KOPT-K1 (cell line): Measurements from ENCODE around the gene GPR137.
"Not testable (repeated sequence)": the region's sequence is repeated elsewhere in the genome, so short reads cannot be mapped to it uniquely, and the experiment has no call there.

Experiments
- H3K27ac ChIP-seq: fragments of 200-600 bp; sonication (generic); 2 replicates; pipeline ENCODE4 v1.5.1; 2016; ENCODE audit warnings: antibody characterized with exemption, mild to moderate bottlenecking, low read depth, low read length; ENCODE audit not compliant: poor library complexity, severe bottlenecking
- H3K36me3 ChIP-seq: fragments of 200-600 bp; sonication (generic); 2 replicates; pipeline ENCODE4 v1.5.1; 2017; ENCODE audit warnings: antibody characterized with exemption, mild to moderate bottlenecking, low read length, moderate library complexity; ENCODE audit not compliant: insufficient read depth
- H3K9me3 ChIP-seq: fragments of 200-600 bp; sonication (generic); 2 replicates; pipeline ENCODE4 v1.5.1; 2017; ENCODE audit warnings: antibody characterized with exemption, low read length, mild to moderate bottlenecking; ENCODE audit not compliant: insufficient read depth, poor library complexity, severe bottlenecking

Gene GPR137

DNA sequence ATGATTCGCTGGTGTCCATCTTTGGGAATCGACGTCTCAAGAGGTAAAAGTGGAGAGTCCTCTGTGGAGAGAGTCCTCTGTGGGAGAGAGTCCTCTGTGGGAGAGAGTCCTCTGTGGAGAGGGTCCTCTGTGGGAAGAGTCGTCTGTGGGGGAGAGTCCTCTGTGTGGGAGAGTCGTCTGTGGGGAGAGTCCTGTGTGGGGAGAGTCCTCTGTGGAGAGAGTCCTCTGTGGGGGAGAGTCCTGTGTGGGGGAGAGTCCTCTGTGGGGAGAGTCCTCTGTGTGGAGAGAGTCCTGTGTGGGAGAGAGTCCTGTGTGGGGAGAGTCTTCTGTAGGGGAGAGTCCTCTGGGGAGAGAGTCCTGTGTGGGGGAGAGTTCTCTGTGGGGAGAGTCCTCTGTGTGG is 35.4 kb downstream of the GPR137 start:
- Histone ChIP-seq H3K27ac (peak overlapping the region; percentile 21), H3K36me3 (peaks cover 23% of the 10 kb centered on the region; the same call in 1 of the 2 replicates), H3K9me3 (no peaks in the 10 kb centered on the region)

DNA sequence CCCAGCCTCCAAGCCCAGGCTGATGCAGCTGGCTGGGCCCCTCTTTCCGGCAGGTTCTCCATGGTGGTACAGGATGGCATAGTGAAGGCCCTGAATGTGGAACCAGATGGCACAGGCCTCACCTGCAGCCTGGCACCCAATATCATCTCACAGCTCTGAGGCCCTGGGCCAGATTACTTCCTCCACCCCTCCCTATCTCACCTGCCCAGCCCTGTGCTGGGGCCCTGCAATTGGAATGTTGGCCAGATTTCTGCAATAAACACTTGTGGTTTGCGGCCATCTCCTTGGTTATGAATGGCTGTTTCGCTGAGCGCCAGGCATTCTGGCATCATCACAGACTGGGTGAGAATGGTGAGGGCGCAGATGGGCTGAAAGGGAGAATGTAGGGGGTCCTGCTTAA is 35.9 kb downstream of the GPR137 start:
- Histone ChIP-seq H3K27ac (peak overlapping the region; percentile 21), H3K9me3 (no peaks in the 10 kb centered on the region)

DNA sequence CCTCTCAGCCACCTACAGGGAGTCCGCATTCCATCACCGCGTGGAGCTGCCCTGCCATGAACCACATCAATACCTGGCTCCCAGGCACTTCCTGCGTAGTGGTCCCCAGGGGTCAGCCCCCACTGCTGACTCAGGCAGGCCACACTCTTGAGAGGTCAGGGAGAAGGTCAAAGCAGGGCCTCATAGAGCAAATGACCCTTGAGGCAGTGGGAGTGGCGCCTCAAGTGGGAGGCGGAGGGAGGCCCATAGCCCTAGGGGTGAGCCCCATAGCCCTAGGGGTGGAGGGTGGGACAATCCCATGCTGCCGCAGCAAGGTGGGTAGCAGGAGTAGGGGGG is 37.2 kb downstream of the GPR137 start:
- Histone ChIP-seq H3K27ac (peak overlapping the region; percentile 79), H3K9me3 (no peaks in the 10 kb centered on the region), H3K36me3 (peaks cover 20% of the 10 kb centered on the region; the same call in 1 of the 2 replicates)

More for the DNA sequence above, 35.9 kb downstream of the GPR137 start:
- H3K36me3 ChIP-seq, result peaks cover 20% of the 10 kb centered on the region; the same call in 1 of the 2 replicates

DNA sequence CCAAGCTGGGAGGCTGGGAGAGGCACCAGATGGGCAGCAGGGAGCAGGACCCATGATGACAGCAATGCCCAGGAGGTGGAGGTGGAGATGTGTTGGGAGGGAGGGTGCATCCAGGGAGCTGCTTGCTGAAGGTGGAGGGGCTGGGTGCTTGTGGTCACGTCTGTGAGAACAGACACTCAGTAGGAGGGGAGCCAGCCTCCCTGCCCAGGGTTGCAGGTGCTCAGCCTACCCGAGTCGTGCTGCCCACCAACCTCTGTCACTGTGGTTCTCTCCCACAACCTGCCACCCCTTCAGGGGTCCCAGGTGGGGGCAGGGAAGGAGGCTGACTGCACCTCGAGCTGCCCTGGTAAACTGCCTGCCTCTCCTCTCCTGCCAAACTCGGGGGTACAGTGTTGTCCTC is 37.7 kb downstream of the GPR137 start:
- Histone ChIP-seq H3K9me3 (no peaks in the 10 kb centered on the region), H3K27ac (peak overlapping the region; percentile 79), H3K36me3 (peaks cover 20% of the 10 kb centered on the region; the same call in 1 of the 2 replicates)

DNA sequence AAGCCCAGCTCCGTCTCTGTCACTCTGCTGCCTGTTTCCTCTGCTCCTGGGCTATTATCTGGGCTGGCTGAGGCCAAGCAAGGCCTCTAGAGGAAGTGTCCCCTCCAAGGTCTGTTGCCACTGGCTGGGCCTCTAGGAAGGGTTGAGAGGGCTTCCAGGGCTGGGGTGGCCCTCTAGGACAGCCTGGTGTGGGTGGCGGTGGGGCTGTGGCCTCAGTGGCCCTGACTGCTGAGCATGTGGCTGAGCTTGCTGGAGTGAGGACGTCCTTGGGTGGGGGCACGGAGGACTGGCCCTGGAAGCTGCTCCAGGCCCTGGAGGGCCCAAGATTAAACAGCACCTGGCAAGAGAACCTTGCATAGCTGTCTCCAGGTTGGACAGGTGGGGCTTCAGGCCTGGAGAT is 38.3 kb downstream of the GPR137 start:
- Histone ChIP-seq H3K27ac (peak overlapping the region; percentile 79), H3K36me3 (peaks cover 20% of the 10 kb centered on the region; the same call in 1 of the 2 replicates)
- not testable (repeated sequence) for H3K9me3 ChIP-seq

DNA sequence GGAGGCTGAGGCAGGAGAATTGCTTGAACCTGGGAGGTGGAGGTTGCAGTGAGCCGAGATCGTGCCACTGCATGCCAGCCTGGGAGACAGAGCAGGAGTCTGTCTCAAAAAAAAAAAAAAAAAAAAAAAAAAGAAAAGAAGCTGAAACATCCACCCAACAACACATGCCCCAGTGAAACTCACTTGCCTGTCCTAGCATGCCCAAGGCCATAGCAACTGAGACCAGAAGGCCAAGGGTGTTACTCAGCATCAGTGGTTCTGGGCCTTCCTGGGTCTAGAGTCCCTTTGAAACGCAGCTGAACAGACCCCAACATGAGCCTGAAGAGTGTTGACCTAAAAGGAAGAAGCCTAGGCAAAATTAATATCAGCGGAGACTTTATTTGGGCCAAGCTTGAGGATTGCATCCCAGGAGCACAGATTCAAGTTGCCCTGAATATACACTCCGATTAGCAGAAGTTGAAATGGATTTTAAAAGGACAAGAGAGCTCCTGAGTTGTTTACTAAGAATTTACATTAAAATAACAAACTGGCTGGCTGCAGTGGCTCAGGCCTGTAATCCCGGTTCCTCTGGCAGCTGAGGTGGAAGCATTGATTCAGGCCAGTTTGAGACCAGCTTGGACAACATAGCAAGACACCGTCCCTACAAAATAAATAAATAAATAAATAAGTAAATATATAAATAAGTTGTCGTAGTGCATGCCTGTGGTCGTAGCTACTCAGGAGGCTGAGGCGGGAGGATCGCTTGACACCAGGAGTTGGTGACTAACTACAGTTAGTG is 39.2 kb downstream of the GPR137 start:
- Histone ChIP-seq H3K36me3 (peaks cover 20% of the 10 kb centered on the region; the same call in 1 of the 2 replicates), H3K9me3 (no peaks in the 10 kb centered on the region), H3K27ac (no peak overlapping the region)

DNA sequence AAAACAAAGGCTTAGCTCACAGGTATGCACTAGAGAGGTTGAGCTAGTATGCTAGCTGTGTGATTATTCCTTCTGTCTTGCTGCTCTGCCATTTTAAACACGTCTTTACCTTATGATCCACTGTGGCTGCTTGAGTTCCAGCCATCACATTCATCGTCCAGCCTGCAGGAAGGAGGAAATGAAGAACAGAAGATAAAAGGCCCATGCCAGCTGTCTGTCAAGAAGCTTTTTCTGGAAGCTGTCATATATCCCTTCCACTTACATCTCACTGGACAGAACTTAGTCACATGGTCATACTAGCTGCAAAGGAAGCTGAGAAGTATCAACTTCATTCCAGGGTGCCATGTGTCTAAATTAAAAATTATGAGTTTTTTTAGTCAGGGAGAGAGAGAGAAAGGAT is 41.7 kb downstream of the GPR137 start:
- Histone ChIP-seq H3K36me3 (peaks cover 3% of the 10 kb centered on the region; the same call in 1 of the 2 replicates), H3K9me3 (no peaks in the 10 kb centered on the region), H3K27ac (no peak overlapping the region)

DNA sequence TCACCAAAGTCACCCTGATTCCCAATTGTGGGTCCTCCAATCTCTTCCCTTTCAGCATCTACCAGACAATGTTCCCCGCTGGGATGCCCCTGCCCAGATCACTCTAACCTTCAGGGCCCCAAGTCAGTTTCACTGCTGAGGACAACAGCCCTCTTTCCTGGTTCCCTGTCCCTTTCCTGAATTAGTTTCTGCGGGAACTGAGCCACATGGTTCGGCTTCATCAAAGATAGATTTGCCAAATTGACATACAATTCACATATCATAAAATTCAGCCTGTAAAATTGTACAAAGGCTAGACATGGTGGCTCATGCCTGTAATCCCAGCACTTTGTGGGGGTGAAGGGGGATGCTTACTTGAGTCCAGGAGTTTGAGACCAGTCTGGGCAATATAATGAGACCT is 42.3 kb downstream of the GPR137 start:
- Histone ChIP-seq H3K36me3 (no peaks in the 10 kb centered on the region), H3K27ac (no peak overlapping the region), H3K9me3 (no peaks in the 10 kb centered on the region)

DNA sequence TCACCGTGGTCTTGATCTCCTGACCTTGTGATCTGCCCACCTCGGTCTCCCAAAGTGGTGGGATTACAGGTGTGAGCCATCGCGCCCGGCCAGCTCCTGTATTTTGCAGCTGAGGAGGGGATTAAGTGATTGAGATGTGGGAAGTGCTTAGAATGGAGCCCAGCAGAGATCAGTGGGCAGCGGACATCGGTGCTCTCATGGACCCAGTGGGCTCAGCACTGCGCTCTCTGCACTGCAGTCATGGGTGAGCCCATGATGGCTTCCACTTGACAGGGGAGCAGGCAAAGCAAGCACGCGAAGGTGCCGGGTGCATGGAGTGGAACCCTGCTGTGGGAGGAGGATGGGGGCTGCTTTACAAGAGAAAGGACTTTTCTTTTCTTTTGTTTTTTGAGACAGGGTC is 45.2 kb downstream of the GPR137 start:
- Histone ChIP-seq H3K27ac (no peak overlapping the region), H3K36me3 (no peaks in the 10 kb centered on the region), H3K9me3 (no peaks in the 10 kb centered on the region)

DNA sequence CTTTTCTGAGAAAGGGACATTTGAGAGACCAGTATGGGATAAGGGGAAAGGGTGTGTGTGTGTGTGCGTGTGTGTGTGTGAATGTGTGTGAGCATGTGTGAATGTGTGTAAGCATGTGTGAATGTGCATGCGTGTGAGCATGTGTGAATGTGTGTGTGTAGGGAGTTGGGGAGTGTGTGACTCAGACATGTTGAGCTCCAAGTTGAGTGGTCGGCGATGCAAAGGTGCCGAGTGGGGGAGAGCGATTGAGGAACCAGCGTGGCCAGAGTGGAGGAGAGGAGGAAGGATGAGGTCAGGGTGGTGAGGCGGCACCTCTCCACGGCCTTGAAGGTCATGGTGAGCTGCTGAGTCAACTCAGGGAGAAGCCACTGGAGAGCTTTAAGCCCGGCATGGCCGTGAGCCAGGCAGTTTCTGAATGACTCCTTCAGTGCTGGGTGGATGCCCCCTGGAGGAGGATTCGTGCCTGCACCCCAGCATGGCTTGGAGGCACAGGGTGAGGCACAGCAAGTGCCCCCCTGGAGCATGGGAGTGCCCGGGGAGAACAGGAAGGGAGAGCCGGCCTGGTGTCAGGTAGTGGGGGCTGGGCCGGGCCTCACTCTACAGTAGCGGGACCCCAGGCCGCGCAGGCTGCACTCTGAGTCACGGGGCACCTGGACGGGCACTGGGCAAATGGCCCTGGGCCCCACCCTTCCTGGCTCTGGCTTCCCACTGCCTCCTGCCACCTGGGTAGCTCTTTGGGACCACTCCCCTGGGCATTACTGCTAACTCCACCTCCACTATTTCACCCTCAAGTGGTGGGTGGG is 46.1 kb downstream of the GPR137 start:
- Histone ChIP-seq H3K36me3 (no peaks in the 10 kb centered on the region), H3K9me3 (no peaks in the 10 kb centered on the region), H3K27ac (peak overlapping the region; percentile 6)

DNA sequence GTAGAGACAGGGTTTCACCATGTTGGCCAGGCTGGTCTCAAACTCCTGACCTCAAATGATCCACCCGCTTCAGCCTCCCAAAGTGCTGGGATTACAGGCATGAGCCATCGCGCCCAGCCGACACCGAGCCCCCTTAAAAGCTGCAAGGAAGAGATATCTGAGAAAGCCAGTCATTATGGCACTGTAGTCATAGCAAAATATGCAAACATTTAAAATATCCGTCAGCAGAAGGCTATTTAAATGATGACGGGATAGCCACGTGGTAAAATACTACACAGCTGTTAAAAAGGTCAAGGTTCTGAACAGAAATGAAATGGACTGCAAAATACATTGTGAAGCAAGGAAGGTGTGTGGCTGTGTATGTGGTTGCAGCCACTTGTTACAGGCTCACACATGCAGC is 47.9 kb downstream of the GPR137 start:
- peaks cover 7% of the 10 kb centered on the region for H3K36me3 ChIP-seq
- no peak overlapping the region for H3K27ac ChIP-seq
- no peaks in the 10 kb centered on the region for H3K9me3 ChIP-seq

DNA sequence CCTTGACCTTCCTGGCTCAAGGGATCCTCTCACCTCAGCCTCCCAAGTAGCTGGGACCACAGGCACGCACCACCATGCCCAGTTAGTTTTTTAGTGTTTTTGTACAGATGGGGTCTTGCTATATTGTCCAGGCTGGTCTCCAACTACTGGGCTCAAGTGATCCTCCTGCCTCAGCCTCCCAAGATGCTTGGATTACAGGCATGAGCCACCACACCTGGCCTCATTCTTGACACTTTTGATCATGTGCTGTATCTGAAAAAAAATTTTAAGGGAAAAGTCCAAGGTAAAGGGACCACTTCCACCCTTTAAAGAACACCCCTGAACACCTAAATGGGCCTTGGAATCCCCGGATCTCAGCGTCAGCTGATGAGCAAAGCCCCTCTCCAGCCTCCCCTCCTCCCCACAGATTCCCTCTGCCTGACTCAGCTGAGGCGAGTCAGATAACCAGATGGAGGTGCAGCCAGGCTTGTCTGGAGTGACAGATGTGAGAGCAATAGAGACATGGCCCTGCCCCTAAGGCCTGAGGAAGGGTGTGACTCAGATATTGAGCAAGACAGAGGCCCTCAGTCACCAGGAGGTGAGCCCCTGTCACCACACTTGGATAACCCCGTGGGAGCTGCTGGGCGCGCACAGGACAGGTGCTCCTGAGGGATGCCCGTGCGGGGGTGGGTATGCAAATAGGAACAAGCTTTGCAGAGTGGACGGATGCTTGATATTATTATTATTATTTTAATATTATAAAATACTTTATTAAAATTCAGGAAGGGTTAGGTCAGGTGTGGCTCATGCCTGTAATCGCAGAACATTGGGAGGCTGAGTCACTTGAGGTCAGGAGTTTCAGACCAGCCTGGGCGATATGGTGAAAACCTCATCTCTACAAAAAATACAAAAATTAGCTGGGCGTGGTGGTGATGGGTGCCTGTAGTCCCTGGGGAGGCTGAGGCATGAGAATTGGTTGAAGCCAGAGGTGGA is 49.4 kb downstream of the GPR137 start:
- H3K27ac ChIP-seq, result no peak overlapping the region
- peaks cover 7% of the 10 kb centered on the region for H3K36me3 ChIP-seq
- H3K9me3 ChIP-seq, result no peaks in the 10 kb centered on the region

DNA sequence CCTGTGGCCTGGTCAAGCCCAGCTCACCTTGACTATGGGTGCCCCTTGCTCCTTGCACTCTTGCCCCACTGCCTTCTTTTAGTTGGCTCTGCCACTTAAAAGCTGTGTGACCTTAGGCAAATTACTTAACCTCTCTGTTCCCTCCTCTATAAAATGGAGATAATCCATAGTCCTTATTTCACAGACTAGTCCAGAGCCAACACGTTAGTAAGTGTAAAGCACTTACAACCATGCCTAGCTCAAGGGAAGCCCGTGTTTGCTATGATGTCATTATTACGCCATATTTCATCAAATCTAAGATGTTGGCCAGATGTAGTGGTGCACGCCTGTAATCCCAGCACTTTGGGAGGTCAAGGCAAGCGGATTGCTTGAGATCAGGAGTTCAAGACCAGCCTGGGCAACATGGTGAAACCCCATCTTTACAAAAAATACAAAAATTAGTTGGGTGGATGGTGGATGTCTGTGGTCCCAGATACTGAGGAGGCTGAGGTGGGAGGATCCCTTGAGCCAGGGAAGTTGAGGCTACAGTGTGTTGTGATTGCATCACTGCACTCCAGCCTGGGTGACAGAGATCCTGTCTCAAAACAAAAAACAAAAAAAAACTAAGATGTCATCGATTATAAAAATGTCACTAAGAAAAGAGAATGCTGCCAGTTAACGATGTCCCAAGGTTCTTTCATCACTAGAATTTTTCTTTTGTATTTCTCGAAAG is 52.0 kb downstream of the GPR137 start:
- H3K36me3 ChIP-seq, result peaks cover 7% of the 10 kb centered on the region
- H3K9me3 ChIP-seq, result no peaks in the 10 kb centered on the region
- H3K27ac ChIP-seq, result no peak overlapping the region

DNA sequence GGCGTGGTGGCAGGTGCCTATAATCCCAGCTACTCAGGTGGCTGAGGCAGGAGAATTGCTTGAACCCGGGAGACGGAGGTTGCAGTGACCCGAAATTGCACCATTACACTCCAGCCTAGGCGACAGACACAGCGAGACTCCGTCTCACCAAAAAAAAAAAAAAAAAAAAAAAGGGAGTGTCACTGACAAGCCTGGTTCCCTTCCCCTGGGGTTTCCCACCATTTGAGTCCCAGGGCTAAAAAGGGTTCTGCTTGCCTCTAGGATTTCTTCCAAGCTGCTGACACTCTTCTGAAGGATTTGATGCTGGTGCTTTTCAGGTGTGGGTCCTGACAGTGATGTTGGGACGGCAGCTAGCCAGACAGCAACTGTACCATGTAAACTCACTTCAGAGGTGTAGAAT is 53.1 kb downstream of the GPR137 start:
- Histone ChIP-seq H3K36me3 (peaks cover 10% of the 10 kb centered on the region), H3K27ac (peak overlapping the region; percentile 81), H3K9me3 (no peaks in the 10 kb centered on the region)
